HCT116 (cell line): ENCODE results near the gene FMN1.

Source experiments
- ATF3 ChIP-seq: IDR thresholded peaks from 2 replicates; pipeline ENCODE4 v1.6.1; 2012
- CTCF ChIP-seq, 3 experiments: fragments of 200-600 bp in 1 of 3; sonication (generic) in 1 of 3; IDR thresholded peaks in 2 of 3; conservative IDR thresholded peaks in 1 of 3; 2 replicates each; pipeline ENCODE4 v1.5.1; 2012 to 2017; ENCODE audit warnings: low read depth in 2 of 3, low read length in 2 of 3, antibody characterized with exemption in 1 of 3, borderline replicate concordance in 1 of 3, control low read depth in 1 of 3, mild to moderate bottlenecking in 1 of 3, mixed read lengths in 1 of 3, mixed run types in 1 of 3, moderate library complexity in 1 of 3; ENCODE audit not compliant: insufficient read depth in 1 of 3
- EGR1 ChIP-seq: IDR thresholded peaks from 2 replicates; pipeline ENCODE4 v1.6.1; 2012; ENCODE audit warnings: low read depth
- EZH2 ChIP-seq: fragments of 200-600 bp; sonication (generic); IDR thresholded peaks from 2 replicates; pipeline ENCODE4 v1.6.1; 2017; ENCODE audit warnings: antibody characterized with exemption, mixed run types
- JUND ChIP-seq: IDR thresholded peaks from 2 replicates; pipeline ENCODE4 v1.6.1; 2012
- POLR2A ChIP-seq: IDR thresholded peaks from 2 replicates; pipeline ENCODE4 v1.7.0; 2011; ENCODE audit warnings: borderline replicate concordance; ENCODE audit not compliant: insufficient read depth, insufficient read length; ENCODE audit errors: extremely low read depth
- POLR2AphosphoS5 ChIP-seq: IDR thresholded peaks from 2 replicates; pipeline ENCODE4 v1.6.1; 2011; ENCODE audit warnings: mild to moderate bottlenecking, low read depth, low read length, moderate library complexity
- REST ChIP-seq: IDR thresholded peaks from 2 replicates; pipeline ENCODE4 v1.6.1; 2012; ENCODE audit warnings: low read depth
- SRF ChIP-seq: IDR thresholded peaks from 2 replicates; pipeline ENCODE4 v1.6.1; 2012; ENCODE audit warnings: low read depth
- TCF7L2 ChIP-seq: IDR thresholded peaks from 2 replicates; pipeline ENCODE4 v1.7.0; 2011; ENCODE audit warnings: borderline replicate concordance, inconsistent platforms; ENCODE audit not compliant: insufficient read depth, insufficient read length; ENCODE audit errors: extremely low read depth
- ZNF274 ChIP-seq: fragments of 200-500 bp; sonication (Bioruptor generic); IDR thresholded peaks from 2 replicates; pipeline ENCODE4 v1.6.1; 2014; ENCODE audit warnings: mild to moderate bottlenecking, low read depth, low read length, inconsistent platforms

- no peak for TF ChIP-seq ATF3
- no peak for TF ChIP-seq CTCF (IDR thresholded peaks at IDR 0.05 in 2 of 3, conservative IDR thresholded peaks at IDR 0.05 in 1 of 3; ENCODE audit: borderline replicate concordance in 1 of 3, insufficient read depth in 1 of 3, low read depth in 2 of 3, low read length in 2 of 3)
- TF ChIP-seq POLR2AphosphoS5: no peak
- TF ChIP-seq POLR2A: no peak
- TF ChIP-seq ZNF274: no peak
- TF ChIP-seq EGR1: no peak
- no peak for TF ChIP-seq EZH2
- TF ChIP-seq SRF: no peak
- no peak for TF ChIP-seq TCF7L2
- no peak for TF ChIP-seq REST
- peak; percentile 60 for TF ChIP-seq JUND
Measured at GRCh38 chr15:32855942-32856341, 338.6 kb downstream of the FMN1 start.
